ENCODE results near the gene MED29. TPM values are rescaled to one million over a fixed set of nuclear protein-coding genes. Genes with fewer than 3 reads are reported as not detected.
A peak's percentile ranks its signal among the peaks of the same experiment; 100 is the strongest.

The MED29 gene
- total and polyA plus RNA-seq, 2 of the 13 experiments (the other 11 are each of a cell fraction or from before 2014, with no cell fraction given), result 14.0 to 19.7 TPM

- no peak for TF ChIP-seq ZNF362 (CRISPR knock-in tag; IDR thresholded peaks at IDR 0.05; ENCODE audit: borderline replicate concordance)
- no peak for TF ChIP-seq IKZF1 (IDR thresholded peaks at IDR 0.05)
- TF ChIP-seq GFI1 (CRISPR knock-in tag; IDR thresholded peaks at IDR 0.05; ENCODE audit: borderline replicate concordance), result no peak
- TF ChIP-seq ATF7-NPFF (CRISPR knock-in tag; IDR thresholded peaks at IDR 0.05; ENCODE audit: low read depth), result 0 out of 2 replicates have a peak, but pooled peaks have one; percentile 34
- TF ChIP-seq ZNF430 (CRISPR knock-in tag; IDR thresholded peaks at IDR 0.05), result no peak
- TF ChIP-seq ZNF629 (CRISPR knock-in tag; conservative IDR thresholded peaks at IDR 0.05), result no peak
- TF ChIP-seq MAFF (IDR thresholded peaks at IDR 0.05; ENCODE audit: low read depth, low read length), result 0 out of 2 replicates have a peak, but pooled peaks have one; percentile 26
- TF ChIP-seq EED (CRISPR knock-in tag; IDR thresholded peaks at IDR 0.05), result no peak
- TF ChIP-seq MED8 (CRISPR knock-in tag; IDR thresholded peaks at IDR 0.05; ENCODE audit: insufficient replicate concordance), result no peak
- no peak for TF ChIP-seq HMGA1 (CRISPR knock-in tag; conservative IDR thresholded peaks at IDR 0.05)
- TF ChIP-seq, protein P1, sequence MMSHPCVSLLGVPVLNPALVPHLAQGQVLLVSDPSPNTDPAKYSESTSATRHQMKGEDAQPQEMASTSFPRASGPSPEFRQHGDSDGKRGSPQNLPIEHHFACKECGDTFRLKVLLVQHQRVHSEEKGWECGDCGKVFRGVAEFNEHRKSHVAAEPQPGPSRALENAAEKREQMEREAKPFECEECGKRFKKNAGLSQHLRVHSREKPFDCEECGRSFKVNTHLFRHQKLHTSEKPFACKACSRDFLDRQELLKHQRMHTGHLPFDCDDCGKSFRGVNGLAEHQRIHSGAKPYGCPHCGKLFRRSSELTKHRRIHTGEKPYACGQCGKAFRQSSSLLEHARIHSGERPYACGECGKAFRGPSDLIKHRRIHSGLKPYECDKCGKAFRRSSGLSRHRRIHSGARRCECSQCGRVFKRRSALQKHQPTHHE (CRISPR knock-in tag; IDR thresholded peaks at IDR 0.05; ENCODE audit: borderline replicate concordance), result no peak
- no peak for TF ChIP-seq RARG (CRISPR knock-in tag; IDR thresholded peaks at IDR 0.05; ENCODE audit: low read depth)
- no peak for TF ChIP-seq ETV5 (CRISPR knock-in tag; IDR thresholded peaks at IDR 0.05; ENCODE audit: borderline replicate concordance)
- TF ChIP-seq XRCC5 (optimal IDR thresholded peaks at IDR 0.05; ENCODE audit: low read length), result no peak
- peak; percentile 37; the same call in 1 of the 2 replicates for TF ChIP-seq POLR2AphosphoS5 (IDR thresholded peaks at IDR 0.05; ENCODE audit: low read depth, low read length)
- no peak for TF ChIP-seq HMG20A (CRISPR knock-in tag; IDR thresholded peaks at IDR 0.05; ENCODE audit: borderline replicate concordance)
- no peak for TF ChIP-seq MBNL3 (CRISPR knock-in tag; conservative IDR thresholded peaks at IDR 0.05)
- no peak for TF ChIP-seq GATAD1 (CRISPR knock-in tag; IDR thresholded peaks at IDR 0.05)
- no peak for TF ChIP-seq HNRNPK (IDR thresholded peaks at IDR 0.05; ENCODE audit: low read depth, low read length, poor library complexity, severe bottlenecking)
- no peak for TF ChIP-seq NCOA2 (CRISPR knock-in tag; IDR thresholded peaks at IDR 0.05)
- no peak for TF ChIP-seq XBP1 (CRISPR knock-in tag; IDR thresholded peaks at IDR 0.05)
- TF ChIP-seq ZZZ3 (CRISPR knock-in tag; IDR thresholded peaks at IDR 0.05; ENCODE audit: borderline replicate concordance), result no peak
- TF ChIP-seq TP53 (CRISPR knock-in tag; conservative IDR thresholded peaks at IDR 0.05), result no peak
- TF ChIP-seq JARID2 (CRISPR knock-in tag; IDR thresholded peaks at IDR 0.05; ENCODE audit: insufficient replicate concordance), result no peak
- no peak for TF ChIP-seq IRX3 (CRISPR knock-in tag; IDR thresholded peaks at IDR 0.05; ENCODE audit: borderline replicate concordance, low read depth)
- no peak for TF ChIP-seq SRSF4 (IDR thresholded peaks at IDR 0.05; ENCODE audit: low read depth, low read length, poor library complexity, severe bottlenecking)
- TF ChIP-seq GATAD2A (CRISPR knock-in tag; IDR thresholded peaks at IDR 0.05), result no peak
- no peak for TF ChIP-seq ZNF451 (CRISPR knock-in tag; IDR thresholded peaks at IDR 0.05)
- TF ChIP-seq FOXO1 (CRISPR knock-in tag; IDR thresholded peaks at IDR 0.05), result no peak
Measured at GRCh38 chr19:39430675-39431593, 39.8 kb downstream of the MED29 start (continued).

All from HepG2 (cell line).